GM18867 (cell line): ENCODE results near the gene MMP13.
"Not testable (repeated sequence)": the region's sequence is repeated elsewhere in the genome, so short reads cannot be mapped to it uniquely, and the experiment has no call there.

ENCODE experiments used
- ATAC-seq: cut with Tn5 transposase; IDR thresholded peaks from one replicate; pipeline ENCODE4 v1.9.1; 2021; ENCODE audit warnings: mild to moderate bottlenecking, moderate library complexity; ENCODE audit not compliant: unreplicated experiment

The MMP13 gene

GRCh38 chr11:102955624-102956023, at the start of gene MMP13:
MMP13 (minus strand) TSS chr11:102955732; CDS start chr11:102955705, 27 bp downstream.
- ATAC-seq: no peak

GRCh38 chr11:103004234-103004633, 48.7 kb upstream of the MMP13 start:
- peak; percentile 39 for ATAC-seq

- ATAC-seq: no peak
These were observed 38.6 kb upstream of the MMP13 start for GRCh38 chr11:102994105-102994504.

GRCh38 chr11:102991776-102992175, 36.2 kb upstream of the MMP13 start:
- no peak for ATAC-seq

- no peak for ATAC-seq
These were observed 34.6 kb upstream of the MMP13 start for GRCh38 chr11:102990145-102990544.

- ATAC-seq: no peak
These were observed 34.0 kb upstream of the MMP13 start for GRCh38 chr11:102989379-102990047.

GRCh38 chr11:102986815-102987214, 31.3 kb upstream of the MMP13 start:
- ATAC-seq: no peak

- no peak for ATAC-seq
These were observed 30.3 kb upstream of the MMP13 start for GRCh38 chr11:102985850-102986249.

- no peak for ATAC-seq
These were observed 28.0 kb upstream of the MMP13 start for GRCh38 chr11:102983486-102983885.

GRCh38 chr11:102981324-102981910, 25.9 kb upstream of the MMP13 start:
- ATAC-seq: peak; percentile 81

- no peak for ATAC-seq
These were observed 19.2 kb upstream of the MMP13 start for GRCh38 chr11:102974552-102975280.

GRCh38 chr11:102973698-102974097, 18.2 kb upstream of the MMP13 start:
- ATAC-seq: not testable (repeated sequence)

- ATAC-seq: no peak
These were observed 17.3 kb upstream of the MMP13 start for GRCh38 chr11:102972853-102973252.

- ATAC-seq: no peak
These were observed 16.2 kb upstream of the MMP13 start for GRCh38 chr11:102971766-102972165.

GRCh38 chr11:102967497-102967896, 12.0 kb upstream of the MMP13 start:
- ATAC-seq: no peak

- no peak for ATAC-seq
These were observed 10.5 kb upstream of the MMP13 start for GRCh38 chr11:102966011-102966410.

GRCh38 chr11:102964867-102965266, 9.3 kb upstream of the MMP13 start:
- ATAC-seq: no peak

GRCh38 chr11:102957953-102958352, 2.4 kb upstream of the MMP13 start:
- ATAC-seq: no peak

- ATAC-seq: no peak
These were observed 4.9 kb downstream of the MMP13 start for GRCh38 chr11:102950622-102951081.

- no peak for ATAC-seq
These were observed 9.3 kb downstream of the MMP13 start for GRCh38 chr11:102946237-102946636.

GRCh38 chr11:102940714-102941588, 14.6 kb downstream of the MMP13 start:
- ATAC-seq: peak; percentile 79
